Measurements from ENCODE around the gene ERCC3.

GRCh38 chr2:127256381-127256780, 37.6 kb downstream of the ERCC3 start:
- TF ChIP-seq ZFP3 (CRISPR knock-in tag; IDR thresholded peaks at IDR 0.05) (no peak), GLIS3 (CRISPR knock-in tag; IDR thresholded peaks at IDR 0.05) (no peak), TOX (CRISPR knock-in tag; IDR thresholded peaks at IDR 0.05; ENCODE audit: borderline replicate concordance) (no peak), ZFP30 (CRISPR knock-in tag; IDR thresholded peaks at IDR 0.05) (no peak)
